A549 (cell line): ENCODE measurements around the gene ADD1.

Experiments used
- FOSL2 ChIP-seq, 2 experiments: fragments of 450-650 bp in 1 of 2; fragments of >200 bp in 1 of 2; sonication (Bioruptor Twin) in 1 of 2; formaldehyde crosslinking; IDR thresholded peaks; 2 replicates each; pipeline versions ENCODE4 v1.5.0 to v1.6.1; 2016 to 2020; ENCODE audit warnings: mild to moderate bottlenecking in 1 of 2, moderate library complexity in 1 of 2
- KDM1A ChIP-seq: fragments of 200-600 bp; sonication (generic); IDR thresholded peaks from 2 replicates; pipeline ENCODE4 v1.6.1; 2016; ENCODE audit warnings: low read depth, mild to moderate bottlenecking
- NFE2L2 ChIP-seq: fragments of 150-350 bp; conservative IDR thresholded peaks from 2 replicates; pipeline ENCODE4 v1.6.1; 2014; ENCODE audit warnings: low read length
- POLR2A ChIP-seq: IDR thresholded peaks from 2 replicates; pipeline ENCODE4 v1.6.1; 2012; ENCODE audit warnings: mild to moderate bottlenecking, low read length
- RAD21 ChIP-seq, 2 experiments: fragments of >200 bp in 1 of 2; sonication (Bioruptor Twin) in 1 of 2; formaldehyde crosslinking in 1 of 2; IDR thresholded peaks in 1 of 2; conservative IDR thresholded peaks in 1 of 2; 2 replicates in 1 of 2; 3 replicates in 1 of 2; pipeline ENCODE4 v1.6.1; 2012 to 2018; ENCODE audit warnings: inconsistent platforms in 1 of 2
- ZSCAN20 ChIP-seq: fragments of 250-450 bp; sonication (Bioruptor Pico); IDR thresholded peaks from 2 replicates; pipeline ENCODE4 v1.8.0; 2022; ENCODE audit warnings: mild to moderate bottlenecking, moderate library complexity
- TF ChIP-seq, protein P1 (sequence below): fragments of >200 bp; sonication (Bioruptor Twin); formaldehyde crosslinking; IDR thresholded peaks from 3 replicates; pipeline ENCODE4 v1.5.1; 2016
- TF ChIP-seq, protein P2 (sequence below): IDR thresholded peaks from 2 replicates; pipeline ENCODE4 v1.6.1; 2012
- TF ChIP-seq, protein P3 (sequence below): fragments of 250-450 bp; sonication (Bioruptor Pico); IDR thresholded peaks from 2 replicates; pipeline ENCODE4 v1.5.0; 2021; ENCODE audit warnings: mild to moderate bottlenecking, moderate library complexity, borderline replicate concordance

DNA sequence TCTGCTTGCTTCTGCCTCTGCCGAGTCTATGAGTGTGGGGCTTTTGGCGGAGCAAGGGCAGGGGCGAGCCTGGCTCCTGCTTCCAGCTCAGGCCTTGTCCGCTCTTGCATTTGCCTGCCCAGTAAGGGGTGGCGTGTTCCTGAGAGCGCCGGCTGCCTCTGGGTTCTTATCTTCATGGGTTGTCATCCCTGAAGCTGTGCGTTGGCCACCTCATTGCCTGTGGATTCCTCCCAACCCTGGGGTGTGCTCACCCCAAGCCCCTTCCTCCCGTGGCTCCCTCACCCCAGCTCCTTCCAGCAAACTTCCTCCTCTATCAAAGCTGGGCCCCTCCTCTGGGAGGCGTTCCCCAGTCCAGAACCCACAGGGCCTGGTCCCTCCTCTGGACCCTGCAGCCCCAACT is 33.3 kb upstream of the ADD1 start:
- TF ChIP-seq KDM1A (no peak), POLR2A (no peak), FOSL2 (IDR thresholded peaks at IDR 0.05) (no peak), FOSL2 (CRISPR knock-in tag; IDR thresholded peaks at IDR 0.05) (no peak), ZSCAN20 (CRISPR knock-in tag) (no peak), NFE2L2 (no peak), RAD21 (conservative IDR thresholded peaks at IDR 0.05 in 1 of 2, IDR thresholded peaks at IDR 0.05 in 1 of 2) (no peak)
- TF ChIP-seq, protein P1, sequence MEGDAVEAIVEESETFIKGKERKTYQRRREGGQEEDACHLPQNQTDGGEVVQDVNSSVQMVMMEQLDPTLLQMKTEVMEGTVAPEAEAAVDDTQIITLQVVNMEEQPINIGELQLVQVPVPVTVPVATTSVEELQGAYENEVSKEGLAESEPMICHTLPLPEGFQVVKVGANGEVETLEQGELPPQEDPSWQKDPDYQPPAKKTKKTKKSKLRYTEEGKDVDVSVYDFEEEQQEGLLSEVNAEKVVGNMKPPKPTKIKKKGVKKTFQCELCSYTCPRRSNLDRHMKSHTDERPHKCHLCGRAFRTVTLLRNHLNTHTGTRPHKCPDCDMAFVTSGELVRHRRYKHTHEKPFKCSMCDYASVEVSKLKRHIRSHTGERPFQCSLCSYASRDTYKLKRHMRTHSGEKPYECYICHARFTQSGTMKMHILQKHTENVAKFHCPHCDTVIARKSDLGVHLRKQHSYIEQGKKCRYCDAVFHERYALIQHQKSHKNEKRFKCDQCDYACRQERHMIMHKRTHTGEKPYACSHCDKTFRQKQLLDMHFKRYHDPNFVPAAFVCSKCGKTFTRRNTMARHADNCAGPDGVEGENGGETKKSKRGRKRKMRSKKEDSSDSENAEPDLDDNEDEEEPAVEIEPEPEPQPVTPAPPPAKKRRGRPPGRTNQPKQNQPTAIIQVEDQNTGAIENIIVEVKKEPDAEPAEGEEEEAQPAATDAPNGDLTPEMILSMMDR = no peak
- TF ChIP-seq, protein P2, sequence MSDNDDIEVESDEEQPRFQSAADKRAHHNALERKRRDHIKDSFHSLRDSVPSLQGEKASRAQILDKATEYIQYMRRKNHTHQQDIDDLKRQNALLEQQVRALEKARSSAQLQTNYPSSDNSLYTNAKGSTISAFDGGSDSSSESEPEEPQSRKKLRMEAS = no peak
- TF ChIP-seq, protein P3, sequence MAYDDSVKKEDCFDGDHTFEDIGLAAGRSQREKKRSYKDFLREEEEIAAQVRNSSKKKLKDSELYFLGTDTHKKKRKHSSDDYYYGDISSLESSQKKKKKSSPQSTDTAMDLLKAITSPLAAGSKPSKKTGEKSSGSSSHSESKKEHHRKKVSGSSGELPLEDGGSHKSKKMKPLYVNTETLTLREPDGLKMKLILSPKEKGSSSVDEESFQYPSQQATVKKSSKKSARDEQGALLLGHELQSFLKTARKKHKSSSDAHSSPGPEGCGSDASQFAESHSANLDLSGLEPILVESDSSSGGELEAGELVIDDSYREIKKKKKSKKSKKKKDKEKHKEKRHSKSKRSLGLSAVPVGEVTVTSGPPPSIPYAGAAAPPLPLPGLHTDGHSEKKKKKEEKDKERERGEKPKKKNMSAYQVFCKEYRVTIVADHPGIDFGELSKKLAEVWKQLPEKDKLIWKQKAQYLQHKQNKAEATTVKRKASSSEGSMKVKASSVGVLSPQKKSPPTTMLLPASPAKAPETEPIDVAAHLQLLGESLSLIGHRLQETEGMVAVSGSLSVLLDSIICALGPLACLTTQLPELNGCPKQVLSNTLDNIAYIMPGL = no peak
